GM13976 (cell line): Measurements from ENCODE around the gene PXDN.
"Not testable (repeated sequence)": the region's sequence is repeated elsewhere in the genome, so short reads cannot be mapped to it uniquely, and the experiment has no call there.

ENCODE experiments used
- DNase-seq: peaks from one replicate; pipeline ENCODE4 v3.0.0; 2012; ENCODE audit warnings: low spot score
- CTCF ChIP-seq: IDR thresholded peaks from 2 replicates; pipeline ENCODE4 v1.5.1; 2012; ENCODE audit warnings: borderline replicate concordance, mild to moderate bottlenecking; ENCODE audit not compliant: insufficient read depth; ENCODE audit errors: extremely low read depth, missing control alignments, control extremely low read depth
- in situ Hi-C: fragments of 300-500 bp; cut with MboI; formaldehyde crosslinking; loops from one replicate; pipeline ENCODE4 v1.12.0; 2022; ENCODE audit warnings: low sequenced_read_pairs, mixed read lengths, inconsistent platforms; ENCODE audit not compliant: unreplicated experiment

PXDN gene

GRCh38 chr2:1623906-1624445 lies 120.3 kb downstream of the PXDN start:
- in situ Hi-C loops: no loop called here
- DNase-seq: no peak
- no peak for TF ChIP-seq CTCF

GRCh38 chr2:1622521-1623200 lies 121.7 kb downstream of the PXDN start:
- in situ Hi-C loops: no loop called here
- no peak for DNase-seq
- no peak for TF ChIP-seq CTCF

- in situ Hi-C loops, DNase-seq: not testable (repeated sequence)
Measured at GRCh38 chr2:1621976-1622375, 122.3 kb downstream of the PXDN start.

GRCh38 chr2:1621501-1621900 lies 122.8 kb downstream of the PXDN start:
- in situ Hi-C loops: no loop called here
- DNase-seq: no peak
- TF ChIP-seq CTCF: no peak

GRCh38 chr2:1621041-1621440 lies 123.3 kb downstream of the PXDN start:
- DNase-seq: no peak
- in situ Hi-C loops: no loop called here
- no peak for TF ChIP-seq CTCF

- in situ Hi-C loops: no loop called here
- TF ChIP-seq CTCF: no peak
- no peak for DNase-seq
Measured at GRCh38 chr2:1620081-1620480, 124.2 kb downstream of the PXDN start.

GRCh38 chr2:1619556-1619955 lies 124.8 kb downstream of the PXDN start:
- DNase-seq: no peak
- in situ Hi-C loops: no loop called here
- no peak for TF ChIP-seq CTCF
